ENCODE data around the gene EPG5. TPM values are rescaled to one million over a fixed set of nuclear protein-coding genes. Genes with fewer than 3 reads are reported as not detected.
"Not testable (repeated sequence)": the region's sequence is repeated elsewhere in the genome, so short reads cannot be mapped to it uniquely, and the experiment has no call there.

Gene EPG5
- total and polyA plus RNA-seq, 10 of the 15 experiments (the other 5 are each of a cell fraction or from before 2014, with no cell fraction given), result 1.9 to 27.7 (median 9.0) TPM

- TF ChIP-seq CUX1 (IDR thresholded peaks at IDR 0.05; ENCODE audit: insufficient replicate concordance, low read depth, low read length) (no peak), IKZF1 (conservative IDR thresholded peaks at IDR 0.05) (no peak), ZBTB33 (IDR thresholded peaks at IDR 0.05) (no peak), BCL3 (IDR thresholded peaks at IDR 0.05; ENCODE audit: borderline replicate concordance, insufficient read depth, low read depth, low read length, poor library complexity, severe bottlenecking) (no peak), TCF12 (IDR thresholded peaks at IDR 0.05; ENCODE audit: low read depth, low read length) (no peak), ZNF207 (IDR thresholded peaks at IDR 0.05; ENCODE audit: borderline replicate concordance) (no peak), HDAC6 (IDR thresholded peaks at IDR 0.05; ENCODE audit: unreplicated experiment) (no peak)
Measured at GRCh38 chr18:45828917-45829811, 138.0 kb downstream of the EPG5 start (continued).

- RAD21 ChIA-PET (ENCODE audit: unreplicated experiment); intact Hi-C loops (cut with micrococcal nuclease; ENCODE audit: unreplicated experiment); H3K9ac ChIP-seq (ENCODE audit: control insufficient read depth, insufficient read depth, low read length); H2AFZ ChIP-seq (ENCODE audit: control insufficient read depth, low read depth, low read length); H3K79me2 ChIP-seq (ENCODE audit: control insufficient read depth, insufficient read depth, low read length); H3K4me2 ChIP-seq (ENCODE audit: control insufficient read depth, insufficient read depth); H3K27me3 ChIP-seq (replicated peaks in 1 of 2; ENCODE audit: control insufficient read depth in 2 of 2, insufficient read depth in 2 of 2, low read length in 1 of 2); ATAC-seq; H3K9me3 ChIP-seq (replicated peaks; ENCODE audit: control insufficient read depth, insufficient read depth, low read length); H3K36me3 ChIP-seq (ENCODE audit: control insufficient read depth in 2 of 2, insufficient read depth in 2 of 2, low read length in 1 of 2); POLR2A ChIA-PET; in situ Hi-C loops (cut with MboI); FAIRE-seq; DNase-seq (ENCODE audit: low read depth, low spot score); H3K4me3 ChIP-seq; BruUV-seq (replicated peaks); H4K20me1 ChIP-seq (ENCODE audit: control insufficient read depth, insufficient read depth); H3K27ac ChIP-seq (ENCODE audit: control insufficient read depth, insufficient read depth): not testable (repeated sequence)
- WGBS (ENCODE audit: insufficient coverage, insufficient replicate concordance, low lambda C conversion rate, missing lambda C conversion rate), result 84% methylated on average over 4 of the region's 4 CpGs
- SMC1A ChIA-PET (ENCODE audit: uncharacterized antibody, unreplicated experiment), result interaction anchor here (1.3 kb wide), 1 partner anchor 19 kb away, joined by 3 read pairs; no protein-coding TSS in a partner anchor
- peaks cover 18% of the 10 kb centered on the region for H3K4me1 ChIP-seq (ENCODE audit: control insufficient read depth, insufficient read depth, low read length)
- CTCF ChIA-PET, result interaction anchor here (1.4 kb wide), 1 partner anchor 52 kb away, joined by 3 read pairs; no protein-coding TSS in a partner anchor
Measured at GRCh38 chr18:45826716-45827115, 140.4 kb downstream of the EPG5 start.
